CD4-positive, alpha-beta T cell treated with Interleukin-17A for 1 hour (primary cell): Measurements from ENCODE around the gene EXOC7.

Source experiments
- DNase-seq: peaks from one replicate; pipeline ENCODE4 v3.0.0-alpha.2; 2020

The EXOC7 gene

DNA sequence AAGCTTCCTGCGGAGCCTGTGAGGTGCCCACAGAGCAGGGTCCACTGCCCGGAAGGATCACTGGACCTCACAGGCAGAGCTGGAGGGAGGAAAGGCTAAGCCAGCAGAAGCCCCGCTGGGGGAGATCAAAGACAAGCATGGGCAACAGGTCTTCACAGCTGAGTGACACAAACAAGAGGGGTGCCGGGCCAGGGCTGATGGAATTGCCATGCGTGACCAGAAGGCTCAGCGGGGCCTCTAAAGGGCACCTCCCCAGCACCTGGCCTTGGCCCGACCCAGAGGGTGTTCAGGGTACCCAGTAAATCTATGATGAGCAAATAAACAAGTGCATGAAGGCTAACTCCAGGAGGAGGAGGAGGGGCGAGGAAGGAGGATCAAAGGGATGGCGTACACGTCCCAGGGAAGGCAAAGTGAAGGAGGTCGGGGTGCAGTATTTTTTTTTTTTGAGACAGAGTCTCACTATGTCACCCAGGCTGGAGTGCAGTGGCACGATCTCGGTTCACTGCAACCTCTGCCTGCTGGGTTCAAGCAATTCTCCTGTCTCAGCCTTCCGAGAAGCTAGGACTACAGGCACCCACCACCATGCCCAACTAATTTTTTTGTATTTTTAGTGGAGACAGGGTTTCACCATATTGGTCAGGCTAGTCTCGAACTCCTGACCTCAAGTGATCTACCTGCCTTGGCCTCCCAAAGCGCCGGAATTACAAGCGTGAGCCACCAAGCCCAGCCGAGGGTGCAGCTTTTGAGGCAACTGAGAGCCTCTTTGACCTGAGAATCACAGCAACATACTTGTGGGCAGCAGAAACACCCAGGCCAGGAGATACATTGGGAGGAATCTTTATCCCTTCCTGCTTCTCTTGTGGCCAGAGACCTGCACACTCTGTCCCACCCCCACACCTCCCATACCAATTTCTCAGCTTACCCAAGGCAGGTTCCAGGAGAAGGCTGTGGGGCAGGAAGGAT, 16.1 kb upstream of the EXOC7 start:
- DNase-seq: no peak

DNA sequence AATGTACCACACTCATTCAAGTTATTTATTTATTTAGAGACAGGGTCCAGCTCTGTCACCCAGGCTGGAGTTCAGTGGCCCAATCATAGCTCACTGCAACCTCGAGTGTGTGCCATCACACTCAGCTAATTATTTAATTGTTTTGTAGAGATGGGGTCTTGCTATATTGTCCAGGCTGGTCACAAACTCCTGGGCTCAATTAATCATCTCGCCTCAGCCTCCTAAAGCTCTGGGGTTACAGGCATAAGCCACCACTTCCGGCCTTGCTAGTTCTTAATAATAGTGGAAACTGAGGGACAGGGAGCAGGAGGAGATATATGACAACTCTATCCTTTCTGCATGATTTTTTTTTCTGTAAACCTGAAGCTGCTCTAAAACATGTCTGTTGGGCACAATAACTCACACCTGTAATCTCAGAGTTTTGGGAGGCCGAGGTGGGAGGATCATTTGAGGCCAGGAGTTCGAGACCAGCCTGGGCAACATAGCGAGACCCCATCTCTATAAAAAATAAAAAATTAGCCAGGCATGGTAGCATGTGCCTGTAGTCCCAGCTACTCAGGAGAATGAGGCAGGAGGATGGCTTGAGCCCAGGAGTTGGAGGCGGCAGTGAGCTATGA, 11.7 kb upstream of the EXOC7 start:
- no peak for DNase-seq

DNA sequence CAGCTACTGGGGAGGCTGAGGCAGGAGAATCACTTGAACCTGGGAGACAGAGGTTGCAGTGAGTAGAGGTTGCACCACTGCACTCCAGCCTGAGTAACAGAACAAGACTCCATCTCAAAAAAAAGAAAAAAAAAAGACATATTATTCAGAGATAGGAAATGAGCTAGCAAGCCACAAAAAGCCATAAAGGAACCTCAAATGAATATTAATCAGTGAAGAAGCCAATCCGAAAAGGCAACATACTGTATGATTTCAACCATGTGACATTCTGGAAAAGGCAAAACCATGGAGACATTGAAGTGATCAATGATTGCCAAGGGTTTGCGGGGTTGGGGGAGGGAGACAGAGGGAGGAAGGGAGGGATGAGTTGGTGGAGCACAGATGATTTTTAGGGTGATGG, 8.4 kb upstream of the EXOC7 start:
- DNase-seq: no peak

DNA sequence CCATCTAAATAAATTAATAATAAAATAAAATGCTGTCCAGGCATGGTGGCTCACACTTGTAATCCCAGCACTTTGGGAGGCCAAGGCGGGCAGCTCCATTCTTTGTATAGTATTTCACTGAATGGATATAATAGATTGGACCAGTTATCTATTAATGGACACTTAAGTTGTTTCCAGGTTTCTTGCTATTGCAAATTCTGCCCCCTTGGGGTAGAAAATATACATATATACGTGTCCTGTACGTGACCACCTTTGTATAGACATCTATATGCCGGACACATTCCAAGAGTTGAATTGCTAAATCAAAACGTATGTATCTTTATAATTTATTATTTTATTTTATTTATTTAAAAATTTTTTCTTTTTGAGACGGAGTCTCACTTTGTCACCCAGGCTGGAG, 3.9 kb upstream of the EXOC7 start:
- DNase-seq: peak; percentile 47

DNA sequence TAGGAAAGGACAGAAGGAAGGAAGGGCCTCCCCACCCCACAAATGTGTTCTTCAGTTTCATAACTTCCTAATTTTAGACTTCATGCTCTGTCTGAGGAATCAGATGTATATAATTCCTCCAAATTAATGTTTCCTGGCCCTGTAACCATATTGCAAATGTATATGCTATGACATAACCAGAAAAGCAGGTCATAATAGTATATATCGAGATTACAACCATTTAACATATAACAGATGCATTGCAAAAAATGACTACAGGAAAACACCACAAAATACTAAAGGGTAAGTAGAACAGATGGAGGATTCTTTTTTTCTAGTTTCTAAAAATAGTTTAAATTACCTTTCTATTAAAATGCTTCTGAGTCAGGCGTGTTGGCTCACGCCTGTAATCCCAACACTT, 3.1 kb upstream of the EXOC7 start:
- no peak for DNase-seq

DNA sequence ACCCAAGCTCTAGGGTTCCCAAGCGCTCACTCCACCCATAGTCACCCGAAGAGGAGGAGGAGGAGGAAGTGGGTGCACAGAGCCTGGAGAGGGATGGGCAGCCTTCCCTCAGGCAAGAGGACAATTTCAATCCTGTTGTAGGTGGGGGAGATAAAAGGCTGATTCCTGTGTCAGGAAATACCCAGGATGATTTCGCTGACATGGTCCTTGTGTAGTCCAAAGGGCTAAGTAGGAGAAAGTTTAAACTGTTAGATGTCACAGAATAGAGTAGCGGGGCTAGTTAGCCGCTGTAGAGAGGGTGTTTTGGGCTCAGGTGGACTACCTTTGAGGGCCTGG, 1.3 kb upstream of the EXOC7 start:
- DNase-seq: no peak

DNA sequence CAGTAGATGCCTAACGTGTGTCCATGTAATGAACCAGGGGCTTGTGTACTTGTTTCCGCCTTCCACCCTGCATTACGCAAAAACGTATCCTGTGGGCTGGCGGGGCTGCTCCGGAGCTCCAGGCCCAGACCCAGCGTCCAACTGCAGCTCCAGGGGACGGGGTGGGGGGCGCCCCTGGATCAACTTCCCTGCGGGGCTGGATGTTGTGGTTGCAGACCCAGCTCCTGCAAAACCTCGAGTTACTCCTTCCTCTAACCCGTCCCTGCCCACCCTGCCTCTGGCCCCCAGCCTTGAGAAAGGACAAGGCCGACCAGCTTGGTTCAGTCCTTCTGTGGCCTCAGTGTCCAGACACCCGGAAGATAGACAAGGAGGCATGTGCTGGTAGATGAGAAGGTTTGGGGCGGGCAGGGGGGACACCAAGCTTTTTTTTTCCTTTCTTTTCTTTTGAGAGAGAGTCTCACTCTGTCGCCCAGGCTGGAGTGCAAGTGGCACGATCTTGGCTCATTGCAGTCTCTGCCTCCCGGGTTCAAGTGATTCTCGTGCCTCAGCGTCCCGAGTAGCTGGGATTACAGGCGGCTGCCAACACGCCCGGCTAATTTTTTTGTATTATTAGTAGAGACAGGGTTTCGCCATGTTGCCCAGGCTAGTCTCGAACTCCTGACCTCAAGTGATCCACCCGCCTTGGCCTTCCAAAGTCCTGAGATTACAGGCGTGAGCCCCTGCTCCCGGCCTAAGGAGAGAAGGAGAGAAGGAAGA, 731 bp upstream of the EXOC7 start:
- DNase-seq: no peak

DNA sequence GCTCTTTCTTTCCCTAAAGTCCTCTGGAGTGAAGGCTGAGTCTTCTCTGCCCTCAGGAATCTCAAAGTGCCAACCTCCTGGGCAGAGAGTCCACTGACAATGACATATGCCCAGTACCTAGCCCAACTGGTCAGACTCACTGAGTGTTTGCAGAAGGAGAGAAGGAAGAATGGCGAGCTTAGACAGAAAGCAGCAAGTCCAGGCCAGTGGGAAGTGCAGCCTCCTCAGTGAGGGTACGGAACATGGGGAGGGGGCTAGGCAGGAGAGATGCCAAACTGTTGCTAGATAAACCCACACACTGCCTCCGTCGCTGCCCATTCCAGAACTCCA, 678 bp downstream of the EXOC7 start:
- DNase-seq: no peak

DNA sequence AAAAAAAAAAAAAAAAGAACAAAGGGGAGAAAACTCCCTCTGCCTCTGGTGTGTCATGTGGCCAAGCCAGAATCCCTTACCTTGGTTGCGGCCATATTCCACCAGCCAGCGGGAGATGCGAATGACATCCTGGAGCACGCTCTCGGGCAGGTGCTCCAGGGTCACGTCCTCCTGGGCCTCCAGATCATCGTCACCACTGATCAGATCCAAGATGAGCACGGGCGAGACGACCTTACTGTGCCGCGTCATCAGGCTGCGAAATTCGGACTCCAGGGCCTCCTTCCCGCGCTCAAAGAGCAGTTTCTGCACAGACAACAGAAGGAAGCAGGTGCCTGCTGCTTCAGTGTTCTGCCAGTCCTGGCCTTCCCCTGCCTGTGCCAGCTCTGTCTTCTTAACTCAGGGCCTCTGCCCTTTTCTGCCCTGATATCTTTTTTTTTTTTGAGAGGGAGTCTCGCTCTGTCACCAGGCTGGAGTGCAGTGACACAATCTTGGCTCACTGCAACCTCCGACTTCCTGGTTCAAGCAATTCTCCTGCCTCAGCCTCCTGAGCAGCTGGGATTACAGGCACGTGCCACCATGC, 5.8 kb downstream of the EXOC7 start:
- DNase-seq: no peak

DNA sequence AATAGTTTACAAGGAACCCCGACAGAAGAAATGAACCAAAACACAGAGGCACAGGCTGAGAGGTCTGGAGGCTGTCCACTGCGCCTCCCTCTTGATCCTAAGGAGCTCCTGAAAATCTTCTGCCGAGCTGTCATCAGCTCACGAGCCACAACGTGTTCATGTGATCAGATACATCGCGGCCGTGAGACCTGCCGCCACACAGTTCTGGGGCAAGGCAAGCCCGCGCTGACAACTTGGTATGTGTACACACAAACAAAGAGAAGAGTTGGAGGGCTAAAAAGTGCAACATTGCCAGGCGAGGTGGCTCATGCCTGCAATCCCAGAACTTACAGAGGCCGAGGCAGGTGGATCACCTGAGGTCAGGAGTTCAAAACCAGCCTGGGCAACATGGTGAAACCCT, 7.6 kb downstream of the EXOC7 start:
- no peak for DNase-seq

DNA sequence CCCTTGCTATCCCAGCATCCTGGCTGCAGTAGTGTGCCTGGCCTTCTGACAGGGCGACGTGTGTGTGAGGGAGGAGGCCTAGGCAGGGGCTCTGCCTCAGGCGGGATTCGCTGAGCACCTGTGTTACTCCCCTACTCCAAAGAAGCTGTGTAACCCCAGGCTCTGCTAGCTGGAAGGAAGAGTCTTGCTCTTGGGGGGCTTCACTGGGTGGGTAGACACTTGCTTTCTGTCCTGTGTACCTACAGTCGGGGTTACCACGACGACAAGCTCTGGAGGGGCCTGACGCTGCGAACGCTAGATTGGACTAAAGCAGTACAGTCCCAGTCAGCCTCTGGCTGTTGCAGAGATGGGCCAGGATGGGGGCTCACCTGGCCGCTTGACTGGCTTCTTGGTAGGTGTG, 9.5 kb downstream of the EXOC7 start:
- DNase-seq: no peak

DNA sequence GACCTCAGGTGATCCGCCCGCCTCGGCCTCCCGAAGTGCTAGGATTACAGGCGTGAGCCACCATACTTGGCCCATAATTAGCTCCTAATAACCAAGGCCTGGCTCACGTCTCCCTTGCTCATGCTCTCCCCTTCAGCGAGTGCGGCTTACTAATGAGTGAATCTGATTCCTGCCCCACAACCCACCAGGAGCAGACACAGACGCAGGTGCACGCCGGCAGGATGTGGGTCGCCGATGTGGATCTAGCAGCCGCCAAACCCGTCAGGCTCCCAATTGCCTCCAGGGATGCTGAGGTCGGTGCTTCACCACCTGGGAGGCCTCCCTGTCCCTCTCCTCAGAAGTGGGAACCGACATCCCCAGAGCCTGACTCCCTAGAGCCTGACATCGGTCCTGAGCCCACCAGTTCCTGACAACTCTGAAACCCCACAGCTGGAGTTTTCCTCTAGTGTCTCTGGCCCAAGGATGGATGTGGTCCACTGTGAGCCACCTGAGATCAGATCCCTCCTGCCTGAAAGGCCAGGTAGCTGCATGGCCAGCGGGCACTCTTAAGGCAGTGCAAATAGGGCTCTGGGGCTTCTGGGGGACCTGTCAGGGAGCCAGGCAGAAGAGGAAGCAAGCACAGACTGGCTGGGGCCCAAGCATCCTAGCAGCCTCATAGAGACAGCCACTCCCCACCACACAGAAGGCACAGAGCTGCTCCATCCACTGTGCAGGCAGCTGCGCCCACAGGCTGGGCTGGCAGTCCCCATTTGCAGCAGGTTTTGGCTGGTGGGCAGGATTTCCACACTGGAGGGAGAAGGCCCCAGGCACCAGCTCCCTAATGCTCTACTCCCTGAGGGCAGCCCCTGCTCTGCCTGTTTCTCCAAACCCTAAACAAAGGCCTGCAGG, 10.8 kb downstream of the EXOC7 start:
- DNase-seq: no peak

DNA sequence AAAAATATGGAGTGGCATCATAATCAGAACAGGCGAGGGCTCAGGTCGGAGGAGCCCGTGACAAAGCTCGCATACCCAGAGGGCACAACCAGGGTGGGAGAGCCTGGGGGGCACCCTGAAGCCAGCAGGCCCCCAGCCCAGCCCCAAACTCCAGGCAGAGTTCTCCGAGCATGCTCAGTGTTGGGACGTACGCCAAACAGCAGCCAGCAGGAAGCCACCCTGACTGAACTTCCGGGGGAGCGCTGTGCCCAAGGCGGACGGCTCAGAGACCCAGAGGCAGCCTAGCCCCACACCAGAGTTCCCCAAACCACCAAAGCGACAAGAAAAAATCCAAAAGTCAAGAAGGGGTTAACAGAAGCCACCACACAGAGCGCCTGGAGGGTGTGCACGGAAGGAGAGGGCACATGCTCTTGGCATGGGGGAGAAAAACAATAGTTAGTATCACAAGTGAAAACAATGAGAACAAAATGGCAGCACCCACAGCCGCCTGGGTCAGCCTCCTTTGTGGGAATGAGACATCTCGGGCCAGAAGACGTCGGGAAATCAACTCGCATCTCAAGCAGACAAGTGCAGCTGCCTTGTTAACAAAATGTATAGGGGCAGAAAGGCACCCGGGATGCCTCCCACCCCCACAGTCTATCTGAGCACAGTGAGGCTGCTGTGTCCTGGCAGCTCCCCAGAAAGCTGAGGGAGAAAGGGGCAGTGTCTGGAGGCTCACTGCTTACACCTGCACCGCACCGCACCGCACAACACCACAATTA, 11.9 kb downstream of the EXOC7 start:
- DNase-seq: no peak

DNA sequence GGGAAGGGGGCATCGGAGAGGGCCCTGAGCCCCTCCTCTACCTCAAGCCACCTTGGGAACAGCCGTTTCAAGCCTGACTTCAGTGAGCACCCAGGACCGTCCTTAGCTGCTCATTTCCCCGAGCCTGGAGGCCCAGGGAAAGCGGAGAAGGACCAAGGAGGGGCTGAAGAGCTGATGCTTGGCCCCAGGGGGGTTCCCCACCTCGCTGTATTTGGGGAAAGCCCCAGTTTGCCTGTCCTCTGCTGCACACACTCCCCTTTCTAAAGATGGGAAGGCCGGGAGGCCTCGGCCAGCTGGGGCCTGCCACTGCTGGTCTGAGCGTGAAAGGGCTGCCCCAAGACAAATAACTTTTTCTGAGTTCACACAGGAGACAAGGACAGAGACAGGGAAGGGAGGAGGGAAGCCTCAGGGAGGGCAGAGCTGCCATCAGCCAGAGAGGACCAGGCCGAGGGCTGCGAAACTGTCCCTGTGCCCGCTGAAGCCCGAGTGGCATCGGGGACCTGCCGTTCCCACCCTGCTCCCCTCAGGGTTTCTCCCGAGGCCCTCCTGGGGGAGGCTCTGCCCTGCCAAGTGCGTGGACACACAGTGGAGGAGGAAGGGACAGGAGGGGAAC, 13.0 kb downstream of the EXOC7 start:
- DNase-seq: no peak

DNA sequence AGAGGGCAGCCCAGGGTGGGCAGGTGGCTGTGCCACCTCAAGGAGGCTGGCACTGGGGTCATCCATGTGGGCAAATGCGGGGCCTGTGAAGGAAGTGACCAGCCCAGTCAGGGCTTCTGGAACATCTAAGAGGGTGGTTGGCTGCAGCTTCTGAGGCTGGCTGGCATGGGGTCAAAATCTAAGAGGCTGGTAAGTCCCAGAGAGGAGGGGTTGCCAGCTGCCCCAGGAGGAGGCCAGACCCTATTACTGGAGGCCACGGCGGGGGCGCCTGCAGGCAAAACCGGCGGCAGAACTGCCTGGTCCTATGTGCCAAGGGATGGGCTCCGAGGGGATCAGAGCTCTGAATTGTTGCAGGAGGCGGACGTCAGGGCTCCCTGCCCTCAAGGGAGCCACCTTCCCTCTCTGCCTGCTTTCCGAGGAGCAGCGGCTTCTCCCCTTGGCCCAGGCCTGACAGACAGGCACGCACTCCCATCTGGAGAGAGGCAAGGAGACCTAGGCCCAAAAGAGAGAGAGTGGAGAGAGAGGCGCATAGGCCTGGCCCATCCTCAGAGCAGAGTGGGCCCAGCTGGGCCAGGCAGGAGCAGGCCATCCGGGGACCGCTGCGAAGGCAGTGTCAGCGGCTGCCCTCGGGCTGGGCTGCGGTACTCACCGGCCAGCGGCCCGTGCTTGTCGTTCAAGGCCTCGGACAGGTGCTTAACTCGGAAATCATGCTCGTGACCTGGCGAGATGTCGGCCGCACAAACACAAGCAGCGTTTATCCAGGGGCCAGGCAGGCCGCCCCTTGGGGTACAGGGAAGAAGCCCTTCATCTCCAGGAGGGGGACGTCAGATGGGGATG, 13.7 kb downstream of the EXOC7 start:
- DNase-seq: no peak

DNA sequence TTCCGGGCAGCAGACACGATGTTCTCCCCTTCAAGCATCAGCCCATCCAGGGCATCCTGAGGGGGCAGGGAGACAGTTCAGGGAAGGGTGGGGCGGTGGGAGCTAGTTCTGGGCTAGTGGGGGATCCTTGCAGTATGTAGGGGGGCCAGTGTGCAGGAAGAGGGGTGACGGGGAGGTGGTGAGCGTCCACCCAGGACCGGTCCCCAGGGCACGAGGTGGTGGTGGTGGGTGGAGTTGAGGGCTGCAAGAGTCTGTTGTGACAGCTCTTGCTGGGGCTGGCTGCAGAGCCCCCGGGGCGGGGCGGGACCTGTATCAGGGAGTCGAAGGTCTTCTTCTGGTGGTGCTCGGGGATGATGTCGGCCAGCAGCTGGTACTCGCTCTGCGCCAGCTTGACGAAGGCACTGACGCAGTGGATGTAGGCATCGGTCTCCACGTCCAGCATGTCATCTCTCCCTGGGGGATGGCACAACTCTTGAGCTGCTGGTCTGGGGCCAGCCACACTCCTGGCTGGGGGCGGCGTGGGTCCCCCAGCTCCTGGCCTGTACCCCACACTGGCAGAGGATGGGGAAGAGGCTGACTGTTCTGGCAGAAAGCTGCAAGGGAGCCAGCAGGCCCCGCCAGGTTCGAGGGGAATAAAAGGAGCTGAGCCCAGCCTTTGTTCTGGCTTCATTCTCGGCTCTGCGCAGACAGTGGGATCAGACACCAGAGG, 14.6 kb downstream of the EXOC7 start:
- no peak for DNase-seq

DNA sequence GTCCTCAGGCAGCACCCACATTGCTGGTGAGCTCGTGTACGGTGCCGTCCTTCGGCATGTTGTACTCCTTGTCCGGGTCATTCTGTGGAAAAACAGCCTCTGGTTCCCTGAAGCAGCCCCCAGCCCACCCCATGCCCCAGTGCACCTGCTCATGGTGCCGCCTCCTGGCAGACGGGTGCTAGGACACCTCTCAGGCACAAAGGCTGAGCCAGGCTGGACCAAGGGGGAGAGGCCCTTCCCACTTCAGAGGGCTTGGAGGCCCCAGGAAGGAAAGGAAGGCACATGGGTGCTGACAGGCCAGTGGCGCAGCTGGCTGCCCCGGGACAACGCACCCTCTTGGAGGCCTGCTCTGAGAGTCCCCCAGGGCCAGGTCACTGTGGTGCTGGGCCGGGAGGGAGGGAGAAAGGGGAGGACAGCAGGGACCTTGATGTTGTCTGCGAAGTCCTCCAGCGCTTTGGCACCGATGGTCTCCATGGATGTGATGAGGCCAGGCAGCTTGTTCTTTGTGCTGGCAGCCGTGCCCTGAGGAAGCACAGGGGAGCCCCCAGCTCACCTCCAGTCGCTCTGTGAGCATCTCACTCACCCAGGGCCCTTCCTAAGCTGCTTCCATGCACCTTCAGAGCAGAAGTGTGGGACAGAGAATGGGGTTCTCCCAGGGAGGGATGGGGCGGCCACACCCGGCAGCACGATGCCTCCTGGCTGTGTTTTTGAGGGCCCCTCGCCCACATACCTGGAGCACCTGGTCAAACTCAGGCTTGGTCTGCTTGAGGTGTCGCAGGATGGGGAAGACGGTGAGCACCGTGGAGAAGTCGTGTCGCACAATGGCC, 15.3 kb downstream of the EXOC7 start:
- no peak for DNase-seq

DNA sequence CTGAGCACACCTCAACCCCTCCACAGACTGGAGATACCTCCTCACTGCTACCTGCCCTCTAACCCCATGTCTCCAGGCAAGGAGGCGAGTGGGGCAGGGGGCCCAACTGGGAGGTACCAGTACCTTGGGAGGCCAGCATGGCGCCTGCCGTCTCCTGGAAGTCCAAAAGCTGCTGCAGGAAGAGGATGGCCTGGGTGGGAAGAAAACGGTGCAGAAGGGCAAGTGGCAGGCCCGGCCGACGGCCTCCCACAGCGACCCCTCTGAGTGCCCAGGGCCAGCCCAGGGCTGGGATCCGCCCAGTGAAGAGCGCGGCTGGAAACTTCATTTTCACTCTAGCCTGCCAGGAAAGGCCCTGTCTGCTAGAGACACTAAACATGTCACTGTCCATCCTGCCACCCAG, 16.1 kb downstream of the EXOC7 start:
- no peak for DNase-seq

DNA sequence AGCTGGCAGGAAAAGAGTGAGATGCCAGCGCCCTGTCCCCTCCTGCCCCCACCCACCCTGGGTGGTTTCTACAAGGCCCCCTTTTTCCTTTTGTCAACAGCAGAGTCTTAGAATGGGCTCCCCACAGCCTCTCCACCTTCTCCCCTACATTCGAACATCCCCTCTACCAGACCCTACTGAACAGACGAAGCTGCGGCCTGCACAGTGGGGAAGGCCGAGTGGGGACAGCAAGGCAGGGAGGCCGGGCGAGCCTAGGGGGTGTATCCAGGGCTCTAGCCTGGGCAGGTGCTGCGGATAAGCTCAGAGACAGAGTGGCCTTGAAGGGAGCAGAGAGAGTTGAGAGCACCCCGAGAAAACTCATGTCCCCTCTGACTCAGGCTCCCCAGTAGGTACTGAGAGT, 17.2 kb downstream of the EXOC7 start:
- no peak for DNase-seq
